Endothelial cell of umbilical vein (primary cell): ENCODE results near the gene GDPGP1. TPM values are rescaled to one million over a fixed set of nuclear protein-coding genes. Genes with fewer than 3 reads are reported as not detected.

Experiments
- BruUV-seq: library from RNA; stranded (reverse); fragments of 400-500 nt; replicated peaks from 2 replicates; lab custom pipeline; 2021; lab: Mats Ljungman, UMichigan
- CTCF ChIA-PET: fragments of 300-600, 350-600 bp; sonication (Branson Sonifier 250); formaldehyde crosslinking; loops from one replicate; lab custom pipeline; 2021; ENCODE audit warnings: antibody characterized with exemption, inconsistent platforms; lab: Charles Lee
- POLR2A ChIA-PET: fragments of 300-600, 350-600 bp; sonication (Branson Sonifier 250); formaldehyde crosslinking; loops from one replicate; lab custom pipeline; 2021; ENCODE audit warnings: antibody characterized with exemption, inconsistent platforms; lab: Charles Lee
- DNase-seq: peaks from one replicate; pipeline ENCODE4 v3.0.0-alpha.2; 2011; ENCODE audit warnings: low read depth, low spot score
- FAIRE-seq: peaks from 2 replicates; lab custom pipeline; 2011; peaks lifted over from hg19 to GRCh38; lab: Jason Lieb, UNC
- H2AFZ ChIP-seq: 2 replicates; pipeline ENCODE4 v1.6.0; 2012; ENCODE audit warnings: low read depth, low read length, control low read depth, inconsistent platforms
- H3K27ac ChIP-seq: 2 replicates; pipeline ENCODE4 v1.5.1; 2011; ENCODE audit warnings: low read depth, mild to moderate bottlenecking, control low read depth, low read length, moderate library complexity; ENCODE audit not compliant: insufficient read depth
- H3K27me3 ChIP-seq, 2 experiments: 2 replicates each; pipeline versions ENCODE4 v1.6.0 to v1.6.1; 2011; ENCODE audit warnings: low read length in 2 of 2, mixed read lengths in 1 of 2; ENCODE audit not compliant: control insufficient read depth in 2 of 2, insufficient read depth in 2 of 2
- H3K36me3 ChIP-seq, 2 experiments: 2 replicates in 1 of 2; 3 replicates in 1 of 2; pipeline ENCODE4 v1.5.1; 2011; ENCODE audit warnings: low read length in 2 of 2, mild to moderate bottlenecking in 1 of 2, moderate library complexity in 1 of 2; ENCODE audit not compliant: control insufficient read depth in 2 of 2, insufficient read depth in 2 of 2; ENCODE audit errors: extremely low read depth in 1 of 2
- H3K4me1 ChIP-seq: 3 replicates; pipeline ENCODE4 v1.5.1; 2011; ENCODE audit warnings: mild to moderate bottlenecking, low read length; ENCODE audit not compliant: control insufficient read depth, insufficient read depth; ENCODE audit errors: extremely low read depth
- H3K4me2 ChIP-seq: 2 replicates; pipeline ENCODE4 v1.6.1; 2011; ENCODE audit warnings: low read length, control low read depth, mixed read lengths; ENCODE audit not compliant: insufficient read depth
- H3K4me3 ChIP-seq, 3 experiments: fragments of 200-600 bp in 1 of 3; sonication (generic), shearing (Covaris generic) in 1 of 3; replicated peaks in 1 of 3; 2 replicates each; pipeline ENCODE4 v1.5.1; 2011 to 2016; ENCODE audit warnings: control low read depth in 3 of 3, low read length in 3 of 3, mild to moderate bottlenecking in 2 of 3, inconsistent platforms in 1 of 3, low read depth in 1 of 3, moderate library complexity in 1 of 3; ENCODE audit not compliant: insufficient read depth in 1 of 3
- H3K79me2 ChIP-seq: 2 replicates; pipeline ENCODE4 v1.6.0; 2012; ENCODE audit warnings: low read length, inconsistent platforms; ENCODE audit not compliant: control insufficient read depth, insufficient read depth
- H3K9ac ChIP-seq: replicated peaks from 2 replicates; pipeline ENCODE3; 2011; ENCODE audit warnings: low read length, control low read depth; ENCODE audit not compliant: insufficient read depth; ENCODE audit errors: extremely low read depth
- H3K9me1 ChIP-seq: replicated peaks from 3 replicates; pipeline ENCODE4 v1.6.0; 2011; ENCODE audit warnings: mild to moderate bottlenecking, low read length; ENCODE audit not compliant: control insufficient read depth, insufficient read depth; ENCODE audit errors: extremely low read depth
- H3K9me3 ChIP-seq: replicated peaks from 2 replicates; pipeline ENCODE4 v1.5.1; 2012; ENCODE audit warnings: low read length, inconsistent platforms; ENCODE audit not compliant: control insufficient read depth, insufficient read depth
- H4K20me1 ChIP-seq: replicated peaks from 2 replicates; pipeline ENCODE3; 2011; ENCODE audit warnings: mild to moderate bottlenecking, low read length; ENCODE audit not compliant: control insufficient read depth, insufficient read depth; ENCODE audit errors: extremely low read depth
- EZH2 ChIP-seq: IDR thresholded peaks from 2 replicates; pipeline ENCODE4 v1.6.1; 2012; ENCODE audit warnings: borderline replicate concordance, low read depth, mild to moderate bottlenecking, moderate library complexity, low read length, inconsistent platforms; ENCODE audit not compliant: severe bottlenecking
- FOS ChIP-seq: IDR thresholded peaks from 2 replicates; pipeline ENCODE4 v1.6.1; 2011; ENCODE audit warnings: mild to moderate bottlenecking, low read length, moderate library complexity, borderline replicate concordance; ENCODE audit not compliant: insufficient read depth
- GATA2 ChIP-seq: IDR thresholded peaks from 2 replicates; pipeline ENCODE4 v1.7.0; 2011; ENCODE audit warnings: low read depth, mild to moderate bottlenecking, moderate library complexity, mixed read lengths, low read length; ENCODE audit not compliant: insufficient read length, insufficient read depth
- POLR2AphosphoS5 ChIP-seq: IDR thresholded peaks from 2 replicates; pipeline ENCODE4 v1.6.1; 2012; ENCODE audit warnings: low read depth, mild to moderate bottlenecking, control low read depth, low read length, moderate library complexity; ENCODE audit not compliant: insufficient read depth
- dilution Hi-C: fragments of 300-500 bp; cut with MboI; formaldehyde crosslinking; loops from one replicate; pipeline ENCODE4 v1.15.0; 2019; ENCODE audit warnings: low sequenced_read_pairs; ENCODE audit not compliant: extremely low pct_ligation_motif_present
- intact Hi-C: fragments of 100-400 bp; cut with micrococcal nuclease; formaldehyde crosslinking; loops from one replicate; pipeline ENCODE4 v1.10.0; 2022
- polyA plus RNA-seq, 4 experiments: library from polyadenylated mRNA; depleted of rRNA in 3 of 4; stranded (reverse) in 3 of 4; unstranded in 1 of 4; fragments of >200 nt; gene quantifications; 2 replicates each; pipeline versions ENCODE4 v1.2.1 to v1.2.3, GENCODE V29; 2011 to 2012; ENCODE audit warnings: missing spikeins in 1 of 4
- total RNA-seq: library from RNA; stranded (reverse); gene quantifications from 2 replicates; pipeline ENCODE4 v1.2.3, GENCODE V29; 2021
- TF ChIP-seq, protein P1 (sequence below): IDR thresholded peaks from 2 replicates; pipeline ENCODE4 v1.6.1; 2011; ENCODE audit not compliant: insufficient read depth, insufficient read length

Gene GDPGP1
- total and polyA plus RNA-seq, 2 donors (not counting 3 experiments of a cell fraction or from before 2014, with no cell fraction given) = 4.8 to 7.2 TPM

- H3K9me3 ChIP-seq = no peaks in the 10 kb centered on the region
- H2AFZ ChIP-seq = no peak overlapping the region
- H3K27me3 ChIP-seq = no peaks in the 10 kb centered on the region
- TF ChIP-seq FOS (no peak), EZH2 (no peak)
- H3K79me2 ChIP-seq = no peaks in the 10 kb centered on the region
- no peaks in the 10 kb centered on the region for H4K20me1 ChIP-seq
- H3K27ac ChIP-seq = no peak overlapping the region
- intact Hi-C loops = no loop called here
- peaks cover 6% of the 10 kb centered on the region for H3K4me1 ChIP-seq
- ChIA-PET POLR2A (no interaction called here), CTCF (interaction anchor here (1.0 to 7.5 kb wide), 4 partner anchors 13 to 18 kb away, joined by 3 to 34 read pairs (median 14); no protein-coding TSS in a partner anchor)
- BruUV-seq = no TSS peak
- no peaks in the 10 kb centered on the region for H3K9me1 ChIP-seq
- dilution Hi-C loops = no loop called here
- H3K4me3 ChIP-seq = no peak overlapping the region
- FAIRE-seq = no peak
- no peak overlapping the region for H3K4me2 ChIP-seq
- H3K36me3 ChIP-seq = no peaks in the 10 kb centered on the region
- H3K9ac ChIP-seq = no peak overlapping the region
- DNase-seq = no peak
Measured at GRCh38 chr15:90202929-90203328, 31.1 kb upstream of the GDPGP1 start.

DNA sequence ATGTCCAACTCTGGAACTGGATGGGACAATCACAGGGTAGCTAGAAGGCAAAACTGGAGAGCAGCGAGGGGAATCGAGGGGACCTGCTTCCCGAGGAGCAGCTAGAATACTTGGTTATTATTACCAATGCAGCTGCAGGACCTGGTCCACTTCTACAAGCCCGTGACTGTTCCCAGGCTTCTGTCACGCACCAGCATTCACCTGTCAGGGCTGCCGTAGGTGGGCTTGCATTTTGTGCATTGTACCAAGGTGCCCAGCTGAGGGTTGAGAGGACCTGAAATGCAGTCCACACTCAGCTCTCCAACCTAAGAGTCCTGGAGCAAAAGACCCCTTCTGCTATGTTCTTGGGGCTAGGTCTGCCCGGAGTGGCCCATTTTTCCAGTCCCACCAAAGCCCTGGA is 30.5 kb upstream of the GDPGP1 start:
- no TSS peak for BruUV-seq
- DNase-seq = no peak
- Histone ChIP-seq H3K4me2 (no peak overlapping the region), H4K20me1 (no peaks in the 10 kb centered on the region), H3K9me1 (no peaks in the 10 kb centered on the region), H3K27ac (no peak overlapping the region), H3K36me3 (no peaks in the 10 kb centered on the region), H3K27me3 (no peaks in the 10 kb centered on the region), H2AFZ (no peak overlapping the region), H3K79me2 (no peaks in the 10 kb centered on the region), H3K4me3 (no peak overlapping the region), H3K9me3 (no peaks in the 10 kb centered on the region), H3K9ac (no peak overlapping the region), H3K4me1 (peaks cover 6% of the 10 kb centered on the region)
- FAIRE-seq = no peak
- dilution Hi-C loops (no loop called here), intact Hi-C loops (no loop called here)
- POLR2A ChIA-PET = no interaction called here
- TF ChIP-seq GATA2 (no peak), FOS (no peak), POLR2AphosphoS5 (no peak)
- TF ChIP-seq, protein P1, sequence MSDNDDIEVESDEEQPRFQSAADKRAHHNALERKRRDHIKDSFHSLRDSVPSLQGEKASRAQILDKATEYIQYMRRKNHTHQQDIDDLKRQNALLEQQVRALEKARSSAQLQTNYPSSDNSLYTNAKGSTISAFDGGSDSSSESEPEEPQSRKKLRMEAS = no peak
- CTCF ChIA-PET = interaction anchor here (0.6 to 7.5 kb wide), 4 partner anchors 12 to 16 kb away, joined by 3 to 34 read pairs (median 3); no protein-coding TSS in a partner anchor
